ENCODE data around the gene CFAP58. TPM values are rescaled to one million over a fixed set of nuclear protein-coding genes. Genes with fewer than 3 reads are reported as not detected.

The CFAP58 gene
- total RNA-seq, 1 donor from 2014 or later: 2.2 TPM

- no peak for DNase-seq
- no peak for ATAC-seq (ENCODE audit: poor library complexity)
- intact Hi-C loops (cut with DNase I): no loop called here
Observed at GRCh38 chr10:104488439-104488832, 134.8 kb downstream of the CFAP58 start.

GRCh38 chr10:104492329-104492940 lies 138.8 kb downstream of the CFAP58 start:
- ATAC-seq (ENCODE audit: poor library complexity) (peak; percentile 95), DNase-seq (no peak)
- intact Hi-C loops (cut with DNase I): no loop called here

GRCh38 chr10:104498347-104499081 lies 144.9 kb downstream of the CFAP58 start:
- ATAC-seq (ENCODE audit: poor library complexity) (no peak), DNase-seq (no peak)
- intact Hi-C loops (cut with DNase I): no loop called here

- no peak for ATAC-seq (ENCODE audit: poor library complexity)
- no peak for DNase-seq
- intact Hi-C loops (cut with DNase I): no loop called here
Observed at GRCh38 chr10:104501449-104501848, 147.8 kb downstream of the CFAP58 start.

GRCh38 chr10:104501864-104502579 lies 148.4 kb downstream of the CFAP58 start:
- ATAC-seq (ENCODE audit: poor library complexity): peak; percentile 41

GRCh38 chr10:104502907-104503306 lies 149.3 kb downstream of the CFAP58 start:
- intact Hi-C loops (cut with DNase I): no loop called here
- ATAC-seq (ENCODE audit: poor library complexity) (peak; percentile 39), DNase-seq (no peak)

More at GRCh38 chr10:104501864-104502579, 148.4 kb downstream of the CFAP58 start:
- intact Hi-C loops (cut with DNase I): no loop called here
- no peak for DNase-seq

Other genes starting within 250 kb of the CFAP58 start
- 4.9 TPM for gene SFR1, start 231.7 kb upstream of the CFAP58 start, total RNA-seq
- not detected for gene CFAP43, start 121.5 kb upstream of the CFAP58 start, total RNA-seq
- 173 TPM for gene GSTO1, start 98.9 kb upstream of the CFAP58 start, total RNA-seq
- gene GSTO2, start 84.6 kb upstream of the CFAP58 start, total RNA-seq: 1.0 TPM
- gene ITPRIP, start 15.4 kb upstream of the CFAP58 start, total RNA-seq: 29.1 TPM

All from Right ventricle myocardium superior (tissue), 1 donor.